Fibroblast of lung (primary cell): ENCODE measurements around the gene ACTA1. TPM values are rescaled to one million over a fixed set of nuclear protein-coding genes. Genes with fewer than 3 reads are reported as not detected.

Experiments
- DNase-seq, 2 donors: peaks; one replicate each; pipeline versions ENCODE4 v3.0.0 to v3.0.0-alpha.2; 2010; ENCODE audit warnings: low read depth in 2 of 2
- H2AFZ ChIP-seq: 2 replicates; pipeline ENCODE4 v1.5.1; 2012; ENCODE audit warnings: low read length, control low read depth, inconsistent platforms
- H3K27ac ChIP-seq: 2 replicates; pipeline ENCODE4 v1.5.1; 2011; ENCODE audit warnings: low read length, control low read depth; ENCODE audit not compliant: insufficient read depth
- H3K27me3 ChIP-seq: 2 replicates; pipeline ENCODE4 v1.5.1; 2011; ENCODE audit warnings: mild to moderate bottlenecking, low read length; ENCODE audit not compliant: control insufficient read depth, insufficient read depth
- H3K36me3 ChIP-seq: 2 replicates; pipeline ENCODE4 v1.5.1; 2011; ENCODE audit warnings: low read length; ENCODE audit not compliant: control insufficient read depth, insufficient read depth
- H3K4me1 ChIP-seq: 2 replicates; pipeline ENCODE4 v1.5.1; 2011; ENCODE audit warnings: low read length; ENCODE audit not compliant: control insufficient read depth, insufficient read depth; ENCODE audit errors: extremely low read depth
- H3K4me2 ChIP-seq: 2 replicates; pipeline ENCODE4 v1.5.1; 2011; ENCODE audit warnings: low read length, control low read depth; ENCODE audit not compliant: insufficient read depth; ENCODE audit errors: extremely low read depth
- H3K4me3 ChIP-seq, 4 experiments: fragments of 200-600 bp in 1 of 4; sonication (generic) in 1 of 4; replicated peaks in 1 of 4; 2 replicates each; pipeline ENCODE4 v1.5.1; 2011 to 2016; ENCODE audit warnings: low read length in 4 of 4, low read depth in 3 of 4, mild to moderate bottlenecking in 3 of 4, control low read depth in 2 of 4, inconsistent platforms in 1 of 4, mixed read lengths in 1 of 4; ENCODE audit not compliant: insufficient read depth in 1 of 4; ENCODE audit errors: control extremely low read depth in 1 of 4
- H3K79me2 ChIP-seq: 2 replicates; pipeline ENCODE4 v1.5.1; 2012; ENCODE audit warnings: mild to moderate bottlenecking, low read length, inconsistent platforms; ENCODE audit not compliant: control insufficient read depth, insufficient read depth
- H3K9ac ChIP-seq: 2 replicates; pipeline ENCODE4 v1.5.1; 2011; ENCODE audit warnings: mild to moderate bottlenecking, low read length, control low read depth; ENCODE audit not compliant: insufficient read depth
- H3K9me3 ChIP-seq: 2 replicates; pipeline ENCODE4 v1.5.1; 2012; ENCODE audit warnings: low read depth, low read length; ENCODE audit not compliant: control insufficient read depth, insufficient read depth
- H4K20me1 ChIP-seq: 2 replicates; pipeline ENCODE4 v1.5.1; 2011; ENCODE audit warnings: low read length; ENCODE audit not compliant: control insufficient read depth, insufficient read depth; ENCODE audit errors: extremely low read depth
- EZH2 ChIP-seq: IDR thresholded peaks from 2 replicates; pipeline ENCODE4 v1.5.1; 2012; ENCODE audit warnings: low read length, control low read depth, mild to moderate bottlenecking; ENCODE audit errors: missing control alignments
- polyA plus RNA-seq, 2 donors: library from polyadenylated mRNA; depleted of rRNA in 1 of 2; stranded (reverse) in 1 of 2; unstranded in 1 of 2; fragments of >200 nt; gene quantifications; 2 replicates each; pipeline ENCODE4 v1.2.1, GENCODE V29; 2011 to 2012; ENCODE audit warnings: missing spikeins in 1 of 2
- total RNA-seq: library from RNA; depleted of rRNA; stranded (reverse); fragments of >200 nt; gene quantifications from 2 replicates; pipeline ENCODE4 v1.2.1, GENCODE V29; 2014
- TF ChIP-seq, protein P1 (sequence below), 2 donors: IDR thresholded peaks in 1 of 2; conservative IDR thresholded peaks in 1 of 2; 1 replicate in 1 of 2; 2 replicates in 1 of 2; pipeline ENCODE4 v1.5.1; 2011 to 2012; ENCODE audit warnings: low read length in 2 of 2, control low read depth in 1 of 2, inconsistent platforms in 1 of 2, low read depth in 1 of 2, mild to moderate bottlenecking in 1 of 2

The ACTA1 gene
- total and polyA plus RNA-seq, 2 donors (not counting 1 experiment from before 2014, with no cell fraction given) = not detected

DNA sequence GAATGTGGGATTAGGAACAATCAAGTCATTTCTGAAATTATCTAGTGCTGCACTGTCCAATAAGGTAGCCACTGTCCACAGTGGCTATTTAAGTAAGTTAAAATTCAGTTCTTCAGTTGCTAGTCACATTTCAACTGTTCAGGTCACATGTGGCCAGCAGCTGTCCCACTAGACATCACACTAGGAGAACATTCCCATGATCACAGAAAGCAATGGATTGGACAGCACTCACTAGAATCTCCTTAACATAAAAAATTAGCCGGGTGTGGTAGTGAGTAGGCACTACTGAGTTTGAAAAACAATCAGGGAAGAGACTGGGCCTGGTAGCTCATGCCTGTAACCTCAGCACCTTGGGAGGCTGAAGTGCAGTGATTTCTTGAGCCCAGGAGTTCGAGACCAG, 40.6 kb upstream of the ACTA1 start:
- Histone ChIP-seq H3K4me3 (no peak overlapping the region), H3K9ac (no peak overlapping the region), H4K20me1 (no peaks in the 10 kb centered on the region), H3K27ac (no peak overlapping the region), H3K79me2 (no peaks in the 10 kb centered on the region), H2AFZ (no peak overlapping the region), H3K36me3 (no peaks in the 10 kb centered on the region), H3K4me2 (no peak overlapping the region), H3K9me3 (no peaks in the 10 kb centered on the region), H3K27me3 (no peaks in the 10 kb centered on the region), H3K4me1 (no peaks in the 10 kb centered on the region)
- TF ChIP-seq EZH2 = no peak
- TF ChIP-seq, protein P1, sequence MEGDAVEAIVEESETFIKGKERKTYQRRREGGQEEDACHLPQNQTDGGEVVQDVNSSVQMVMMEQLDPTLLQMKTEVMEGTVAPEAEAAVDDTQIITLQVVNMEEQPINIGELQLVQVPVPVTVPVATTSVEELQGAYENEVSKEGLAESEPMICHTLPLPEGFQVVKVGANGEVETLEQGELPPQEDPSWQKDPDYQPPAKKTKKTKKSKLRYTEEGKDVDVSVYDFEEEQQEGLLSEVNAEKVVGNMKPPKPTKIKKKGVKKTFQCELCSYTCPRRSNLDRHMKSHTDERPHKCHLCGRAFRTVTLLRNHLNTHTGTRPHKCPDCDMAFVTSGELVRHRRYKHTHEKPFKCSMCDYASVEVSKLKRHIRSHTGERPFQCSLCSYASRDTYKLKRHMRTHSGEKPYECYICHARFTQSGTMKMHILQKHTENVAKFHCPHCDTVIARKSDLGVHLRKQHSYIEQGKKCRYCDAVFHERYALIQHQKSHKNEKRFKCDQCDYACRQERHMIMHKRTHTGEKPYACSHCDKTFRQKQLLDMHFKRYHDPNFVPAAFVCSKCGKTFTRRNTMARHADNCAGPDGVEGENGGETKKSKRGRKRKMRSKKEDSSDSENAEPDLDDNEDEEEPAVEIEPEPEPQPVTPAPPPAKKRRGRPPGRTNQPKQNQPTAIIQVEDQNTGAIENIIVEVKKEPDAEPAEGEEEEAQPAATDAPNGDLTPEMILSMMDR (conservative IDR thresholded peaks at IDR 0.05 in 1 of 2, IDR thresholded peaks at IDR 0.05 in 1 of 2; ENCODE audit: low read depth in 1 of 2, low read length in 2 of 2) = no peak
- no peak for DNase-seq

DNA sequence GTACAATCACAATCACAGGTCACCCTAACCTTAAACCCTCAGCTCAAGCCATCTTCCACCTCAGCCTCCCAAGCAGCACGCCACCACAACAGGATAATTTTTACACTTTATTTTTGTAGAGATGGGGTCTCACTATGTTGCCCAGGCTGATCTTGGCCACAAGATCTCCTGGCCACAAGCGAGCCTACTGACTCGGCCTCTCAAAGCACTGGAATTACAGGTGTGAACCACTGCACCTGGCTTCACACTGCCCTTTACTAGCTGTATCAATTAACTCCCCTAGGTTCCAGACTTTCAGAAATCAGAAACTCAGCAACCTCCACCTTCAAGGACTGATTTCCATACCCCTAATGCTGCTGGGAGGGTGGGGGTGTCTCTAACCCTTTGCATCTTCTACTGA, 37.3 kb upstream of the ACTA1 start:
- Histone ChIP-seq H3K4me2 (no peak overlapping the region), H2AFZ (no peak overlapping the region), H3K4me3 (no peak overlapping the region), H3K79me2 (no peaks in the 10 kb centered on the region), H3K9me3 (no peaks in the 10 kb centered on the region), H3K27ac (no peak overlapping the region), H3K4me1 (no peaks in the 10 kb centered on the region), H4K20me1 (no peaks in the 10 kb centered on the region), H3K27me3 (no peaks in the 10 kb centered on the region), H3K9ac (no peak overlapping the region), H3K36me3 (peaks cover 4% of the 10 kb centered on the region)
- no peak for DNase-seq
- no peak for TF ChIP-seq EZH2
- TF ChIP-seq, protein P1 (conservative IDR thresholded peaks at IDR 0.05 in 1 of 2, IDR thresholded peaks at IDR 0.05 in 1 of 2; ENCODE audit: low read depth in 1 of 2, low read length in 2 of 2) = no peak

- DNase-seq = no peak
- H3K9me3 ChIP-seq = no peaks in the 10 kb centered on the region
- no peak overlapping the region for H3K4me2 ChIP-seq
- H3K4me1 ChIP-seq = no peaks in the 10 kb centered on the region
- H3K79me2 ChIP-seq = no peaks in the 10 kb centered on the region
- TF ChIP-seq, protein P1 (conservative IDR thresholded peaks at IDR 0.05 in 1 of 2, IDR thresholded peaks at IDR 0.05 in 1 of 2; ENCODE audit: low read depth in 1 of 2, low read length in 2 of 2) = no peak
- no peak for TF ChIP-seq EZH2
- H3K4me3 ChIP-seq = no peak overlapping the region
- H4K20me1 ChIP-seq = no peaks in the 10 kb centered on the region
- peaks cover 4% of the 10 kb centered on the region for H3K36me3 ChIP-seq
- H3K27ac ChIP-seq = no peak overlapping the region
- H3K9ac ChIP-seq = no peak overlapping the region
- no peak overlapping the region for H2AFZ ChIP-seq
- no peaks in the 10 kb centered on the region for H3K27me3 ChIP-seq
Measured at GRCh38 chr1:229470406-229471043, 36.6 kb upstream of the ACTA1 start.
